HK-2 (cell line): ENCODE data around the gene ATL2.

Experiments
- DNase-seq: peaks from one replicate; pipeline ENCODE4 v3.0.0-alpha.2; 2018; ENCODE audit not compliant: unreplicated experiment

The ATL2 gene

DNA sequence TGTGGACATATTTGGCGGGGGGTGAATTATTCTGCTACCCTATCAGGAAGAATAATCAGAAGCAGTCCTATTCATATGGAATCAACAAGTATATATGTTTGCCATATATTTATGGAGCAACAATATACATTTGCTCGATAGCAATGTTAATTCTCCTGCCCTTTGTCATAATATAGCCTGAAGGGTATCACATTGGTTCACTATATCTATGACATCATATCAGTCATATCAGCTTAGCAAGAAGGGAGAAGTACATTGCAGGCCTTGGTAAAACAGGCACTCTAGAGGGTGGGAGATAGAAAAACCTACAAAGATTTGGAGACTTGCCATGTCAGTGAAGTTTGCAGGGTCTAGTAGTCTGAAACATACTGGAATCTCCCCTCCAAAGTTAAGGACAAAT lies 128.4 kb downstream of the ATL2 start:
- no peak for DNase-seq

GRCh38 chr2:38248255-38248654 lies 128.8 kb downstream of the ATL2 start:
- no peak for DNase-seq

DNA sequence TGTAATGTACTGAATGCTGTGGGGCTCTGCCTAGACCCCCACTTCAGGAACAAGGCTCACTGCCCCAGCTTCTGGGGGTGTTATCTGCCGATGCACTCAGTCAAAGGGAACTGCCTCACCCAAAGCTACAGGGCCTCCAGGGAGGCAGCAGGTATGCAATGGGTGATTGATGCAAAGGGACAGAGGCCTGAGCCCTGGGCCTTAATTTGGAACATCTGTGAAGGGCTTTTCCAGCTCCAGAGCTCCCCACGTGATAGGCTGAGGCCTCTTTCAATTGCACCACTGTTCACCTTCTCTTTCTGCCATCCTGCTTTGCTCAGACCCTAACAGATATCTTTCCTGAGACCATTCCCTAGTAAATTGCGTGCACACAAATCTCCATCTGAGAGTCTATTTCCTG lies 131.0 kb downstream of the ATL2 start:
- DNase-seq = no peak

GRCh38 chr2:38245114-38245641 lies 131.9 kb downstream of the ATL2 start:
- DNase-seq = no peak

DNA sequence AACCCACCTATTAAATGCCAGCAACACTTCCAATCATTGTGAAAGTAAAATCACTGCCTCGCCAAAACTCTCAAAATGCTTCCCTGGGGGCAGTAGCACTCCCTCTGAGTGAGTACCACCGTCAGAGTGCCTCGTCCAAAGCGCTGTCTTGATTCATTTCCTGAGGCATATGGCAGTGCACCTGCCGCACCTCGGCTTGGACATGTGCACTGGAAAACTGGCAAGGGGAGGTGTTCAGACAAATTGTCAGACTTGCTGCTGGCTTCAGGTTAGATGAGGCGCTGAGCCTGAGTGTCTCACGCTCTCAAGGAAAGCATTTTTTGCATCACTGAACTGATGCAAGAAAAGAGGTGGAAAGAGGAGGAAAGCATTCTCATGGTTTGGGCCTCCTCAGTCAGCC lies 132.8 kb downstream of the ATL2 start:
- no peak for DNase-seq
